HL-60/S4 treated with phorbol 12-myristate 13-acetate at 8.2 ng/mL for 4 days and 3 days (cell line): ENCODE measurements around the gene PSD4.

ENCODE experiments used
- in situ Hi-C: fragments of 300-500 bp; cut with MboI; formaldehyde crosslinking; loops from 2 replicates; pipeline ENCODE4 v1.15.0; 2022; ENCODE audit warnings: low sequenced_read_pairs

Gene PSD4

GRCh38 chr2:113167115-113167932, 6.4 kb upstream of the PSD4 start:
- in situ Hi-C loops: no loop called here

DNA sequence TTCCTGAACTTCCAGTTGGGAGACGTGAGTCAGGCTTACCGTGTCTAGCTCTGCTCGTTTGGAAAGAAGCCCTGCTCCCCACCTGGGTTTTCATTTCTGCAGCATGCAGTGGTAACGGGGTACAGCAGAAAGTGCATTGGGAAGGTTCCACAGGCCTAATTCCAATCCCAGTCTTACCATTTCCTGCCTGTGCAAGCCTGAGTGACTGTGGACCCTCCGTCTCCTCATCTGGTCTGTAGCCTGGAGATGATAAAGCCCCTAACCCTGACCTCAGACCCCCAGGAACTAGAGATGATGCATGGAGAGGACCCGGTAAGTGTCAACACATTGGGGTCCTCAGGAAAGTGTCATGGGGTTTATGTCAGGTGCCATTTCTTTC, 5.8 kb upstream of the PSD4 start:
- in situ Hi-C loops: no loop called here

DNA sequence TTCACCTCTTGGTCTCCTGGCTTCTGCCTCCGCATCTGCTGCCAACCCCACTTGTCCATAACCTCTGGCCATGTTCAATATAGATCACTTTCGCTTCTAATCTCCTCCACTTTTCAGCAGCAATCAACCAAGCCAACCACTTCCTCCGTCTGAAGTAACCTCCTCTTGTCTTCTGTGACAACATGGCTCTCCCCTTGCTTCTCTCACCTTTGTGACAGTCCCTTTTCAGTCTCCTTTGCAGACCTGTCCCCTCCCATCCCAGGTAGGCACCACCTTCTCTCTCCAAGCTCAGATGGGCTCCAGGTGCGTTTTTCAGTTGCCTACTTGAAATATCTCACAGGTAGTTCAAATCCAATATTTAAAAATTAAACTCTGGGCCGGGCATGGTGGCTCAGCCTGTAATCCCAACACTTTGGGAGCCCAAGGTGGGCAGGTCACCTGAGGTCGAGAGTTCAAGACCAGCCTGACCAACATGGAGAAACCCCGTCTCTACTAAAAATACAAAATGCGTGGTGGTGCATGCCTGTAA, 4.7 kb upstream of the PSD4 start:
- in situ Hi-C loops: no loop called here

- in situ Hi-C loops: no loop called here
Measured at GRCh38 chr2:113169586-113169985, 4.2 kb upstream of the PSD4 start.

- in situ Hi-C loops: no loop called here
Measured at GRCh38 chr2:113171334-113172075, 2.3 kb upstream of the PSD4 start.

GRCh38 chr2:113172721-113173541, 840 bp upstream of the PSD4 start:
- in situ Hi-C loops: no loop called here

DNA sequence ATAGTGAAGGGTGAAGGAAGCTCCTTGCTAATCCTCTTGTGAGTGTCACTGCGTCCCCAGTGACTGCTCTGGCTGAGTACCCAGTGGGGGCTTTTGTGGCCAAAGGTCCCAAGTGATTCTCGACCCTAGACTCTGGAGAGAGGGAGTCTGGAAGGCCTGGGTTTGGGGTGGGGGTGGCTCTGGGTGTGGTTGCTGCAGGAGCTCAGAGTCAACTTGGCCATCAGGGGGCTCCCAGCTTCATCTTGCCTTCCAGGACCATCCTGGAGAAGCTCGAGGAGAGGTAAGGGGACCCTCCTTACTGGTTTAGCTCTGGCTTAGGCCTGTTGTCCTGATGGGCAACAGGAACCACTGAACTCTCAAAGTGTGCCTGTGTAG, 592 bp downstream of the PSD4 start:
- in situ Hi-C loops: no loop called here

GRCh38 chr2:113175042-113175628, 1.4 kb downstream of the PSD4 start:
- in situ Hi-C loops: no loop called here

DNA sequence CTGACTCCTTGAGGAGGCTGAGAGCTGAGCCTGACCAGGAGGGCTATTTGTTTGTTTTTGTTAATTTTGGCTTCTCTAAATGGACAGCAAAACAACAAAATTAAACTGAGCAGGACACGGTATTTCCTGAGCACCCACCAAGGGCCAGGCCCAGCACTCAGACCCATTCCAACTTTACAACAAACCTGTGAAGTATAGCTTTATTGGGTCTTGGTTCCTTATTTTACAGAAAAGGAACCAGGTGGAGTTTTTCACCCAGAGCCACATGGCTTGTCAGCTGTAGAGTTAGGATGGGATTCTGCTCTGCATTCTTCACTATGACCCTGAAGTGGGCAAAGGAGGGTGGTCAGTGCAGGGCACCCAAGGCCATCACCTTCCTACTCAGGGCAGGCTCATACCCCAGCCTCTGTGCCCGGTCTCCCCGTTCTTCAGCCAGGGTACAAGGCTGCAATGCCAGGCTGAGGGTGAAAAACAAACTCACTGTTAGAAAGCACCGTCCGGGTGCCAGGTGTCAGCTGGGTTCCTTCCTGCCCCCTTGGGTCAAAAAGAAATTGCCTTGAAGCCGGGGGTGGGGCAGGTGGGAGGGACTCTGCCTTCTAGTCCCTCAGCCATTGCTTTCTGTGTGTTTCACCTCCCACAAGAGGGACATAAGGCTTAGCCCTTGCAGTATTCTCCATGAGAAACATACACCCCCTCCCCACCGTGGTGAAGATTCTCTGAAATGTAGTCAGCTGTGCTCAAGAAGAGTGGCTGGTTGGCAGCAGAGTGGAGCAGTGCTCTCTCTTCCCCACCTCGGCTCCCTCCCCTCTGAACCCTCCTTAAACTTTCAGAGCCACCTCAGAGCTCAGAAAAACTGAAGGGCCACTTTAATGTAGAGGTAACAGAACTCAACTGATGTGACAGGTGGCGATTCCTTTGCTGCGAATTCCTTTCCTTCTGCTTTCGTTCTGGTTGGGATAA, 2.2 kb downstream of the PSD4 start:
- in situ Hi-C loops: no loop called here

GRCh38 chr2:113176696-113177355, 3.1 kb downstream of the PSD4 start:
- in situ Hi-C loops: no loop called here

GRCh38 chr2:113178069-113178746, 4.4 kb downstream of the PSD4 start:
- in situ Hi-C loops: no loop called here

- in situ Hi-C loops: no loop called here
Measured at GRCh38 chr2:113178891-113179290, 5.1 kb downstream of the PSD4 start.

- in situ Hi-C loops: no loop called here
Measured at GRCh38 chr2:113179446-113180045, 5.8 kb downstream of the PSD4 start.

DNA sequence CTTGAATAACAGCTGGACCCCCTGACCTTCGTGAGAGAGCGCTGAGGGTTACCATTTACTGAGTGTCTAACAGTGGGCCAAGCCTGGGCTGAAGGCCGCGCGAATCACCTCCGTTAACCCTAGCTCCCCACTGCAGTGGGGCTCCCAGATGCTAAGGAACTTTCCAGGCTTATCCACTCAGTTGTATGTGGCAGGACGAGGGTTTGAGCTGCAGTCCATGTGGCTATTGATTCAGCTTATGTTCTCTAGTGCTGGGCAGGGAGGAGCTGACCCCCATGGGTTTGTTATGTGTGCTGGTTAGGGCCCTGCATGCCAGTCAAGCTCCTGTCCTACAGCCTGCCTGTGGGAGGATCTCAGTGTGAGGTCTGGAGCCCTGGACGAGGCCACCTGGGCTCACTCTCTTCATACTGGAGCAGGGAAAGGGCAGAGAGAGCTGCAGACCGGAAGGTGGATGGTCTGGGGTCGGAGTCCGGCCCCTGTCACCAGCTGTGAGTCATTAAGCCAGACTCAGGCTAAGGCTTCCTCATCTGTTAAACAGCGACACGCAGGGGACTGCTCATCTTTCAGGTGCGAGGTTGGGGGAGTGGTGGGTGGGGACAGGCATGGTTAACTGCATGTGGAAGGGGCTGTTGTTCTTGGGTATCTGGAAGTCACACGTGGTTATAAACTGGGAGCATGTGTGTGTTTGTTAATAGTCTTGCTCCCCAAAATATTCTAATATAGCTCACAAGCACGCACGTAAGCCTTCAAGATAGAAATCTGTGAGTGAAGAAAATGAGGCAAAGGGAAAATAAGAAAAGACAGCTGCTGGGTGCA, 6.6 kb downstream of the PSD4 start:
- in situ Hi-C loops: no loop called here

DNA sequence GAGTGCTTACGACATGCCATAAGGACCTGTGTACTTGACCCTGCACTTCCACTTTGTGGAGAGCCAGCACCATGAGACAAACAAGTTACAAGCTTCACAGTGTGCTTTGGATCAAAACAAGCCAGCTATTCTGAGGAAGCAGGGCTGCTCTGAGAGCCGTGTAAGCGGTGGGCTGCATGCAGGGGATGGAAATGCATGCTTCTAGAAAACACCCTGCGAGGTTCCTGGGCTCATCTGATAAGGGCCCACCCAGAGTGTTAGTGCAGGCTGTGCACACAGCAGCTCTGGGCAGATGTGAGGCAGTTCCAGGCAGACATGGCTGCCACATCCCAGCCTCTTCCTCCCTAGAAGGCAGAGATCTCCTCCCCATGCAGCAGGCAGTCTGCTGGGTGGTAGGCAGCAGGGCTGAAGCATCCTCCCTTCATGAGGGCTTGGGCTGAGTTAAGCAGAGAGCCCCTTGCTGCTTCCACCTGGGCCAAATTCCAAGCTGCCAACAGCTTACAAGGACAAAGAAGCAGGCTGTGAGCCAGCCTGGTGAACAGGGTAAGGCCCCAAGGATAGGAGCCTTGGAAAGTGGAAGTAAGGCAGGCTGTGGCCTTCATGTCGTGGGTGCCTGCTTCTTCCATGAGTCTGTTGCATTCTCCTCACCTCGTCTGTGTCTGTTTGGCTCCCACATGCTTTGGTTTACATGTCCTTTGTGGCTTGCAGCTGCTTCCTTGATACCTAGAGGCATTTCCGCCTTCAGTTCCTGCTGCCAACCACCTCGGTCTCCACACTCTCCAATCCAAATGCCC, 7.7 kb downstream of the PSD4 start:
- in situ Hi-C loops: no loop called here

DNA sequence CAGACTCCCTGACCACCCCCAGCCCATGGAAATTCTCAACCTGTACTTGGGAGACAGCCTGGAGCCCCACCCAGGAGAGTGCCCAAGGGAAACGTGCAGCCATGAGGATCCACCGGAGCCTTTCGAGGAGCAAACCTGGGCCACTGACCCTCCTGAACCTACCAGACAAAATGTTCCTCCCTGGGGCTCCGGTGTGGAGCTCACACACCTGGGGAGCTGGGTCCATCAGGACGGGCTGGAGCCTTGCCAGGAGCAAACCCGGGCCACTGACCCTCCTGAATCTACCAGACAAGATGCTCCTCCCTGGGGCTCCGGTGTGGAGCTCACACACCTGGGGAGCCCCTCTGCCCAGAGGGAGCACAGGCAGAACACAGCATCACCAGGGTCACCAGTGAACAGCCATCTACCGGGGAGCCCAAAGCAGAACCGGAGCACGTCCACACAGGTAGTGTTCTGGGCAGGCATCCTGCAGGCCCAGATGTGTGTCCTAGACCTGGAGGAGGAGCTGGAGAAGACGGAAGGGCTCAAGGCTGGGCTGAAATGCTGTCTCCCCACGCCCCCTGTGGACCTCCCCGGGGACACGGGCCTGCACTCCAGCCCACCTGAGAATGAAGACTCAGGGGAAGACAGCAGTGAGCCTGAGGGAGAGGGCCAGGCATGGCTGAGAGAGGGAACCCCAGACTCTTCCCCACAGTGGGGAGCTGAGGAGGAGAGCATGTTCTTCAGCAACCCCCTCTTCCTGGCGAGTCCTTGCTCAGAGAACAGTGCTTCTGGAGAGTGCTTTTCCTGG, 8.9 kb downstream of the PSD4 start:
- in situ Hi-C loops: no loop called here
